Hepatocyte (in vitro differentiated cells): Measurements from ENCODE around the gene TENM4. TPM values are rescaled to one million over a fixed set of nuclear protein-coding genes. Genes with fewer than 3 reads are reported as not detected.

Experiments used
- DNase-seq: peaks from one replicate; pipeline ENCODE4 v3.0.0-alpha.2; 2016; ENCODE audit warnings: low spot score
- H2AFZ ChIP-seq: fragments of 200-600 bp; sonication (generic); 2 replicates; pipeline ENCODE4 v1.6.0; 2016; ENCODE audit warnings: antibody characterized with exemption, mild to moderate bottlenecking
- H3K27ac ChIP-seq: fragments of 200-600 bp; sonication (generic); 2 replicates; pipeline ENCODE4 v1.5.1; 2016; ENCODE audit warnings: mild to moderate bottlenecking
- H3K27me3 ChIP-seq: fragments of 200-600 bp; sonication (generic); 2 replicates; pipeline ENCODE4 v1.6.1; 2016
- H3K36me3 ChIP-seq: fragments of 200-600 bp; sonication (generic); replicated peaks from 2 replicates; pipeline ENCODE4 v1.5.1; 2016; ENCODE audit warnings: low read depth; ENCODE audit not compliant: insufficient read depth
- H3K4me1 ChIP-seq: fragments of 200-600 bp; sonication (generic); 2 replicates; pipeline ENCODE4 v1.5.1; 2016; ENCODE audit warnings: mild to moderate bottlenecking, moderate library complexity; ENCODE audit not compliant: insufficient read depth
- H3K4me2 ChIP-seq: fragments of 200-600 bp; sonication (generic); 2 replicates; pipeline ENCODE4 v1.6.0; 2016
- H3K4me3 ChIP-seq: fragments of 200-600 bp; sonication (generic); 2 replicates; pipeline ENCODE4 v1.5.1; 2016; ENCODE audit warnings: mild to moderate bottlenecking
- H3K79me2 ChIP-seq: fragments of 200-600 bp; sonication (generic); 2 replicates; pipeline ENCODE4 v1.6.0; 2017; ENCODE audit warnings: mild to moderate bottlenecking
- H3K9me2 ChIP-seq: fragments of 200-600 bp; sonication (generic); replicated peaks from 2 replicates; pipeline ENCODE4 v1.6.0; 2017; ENCODE audit warnings: mild to moderate bottlenecking; ENCODE audit not compliant: insufficient read depth
- H3K9me3 ChIP-seq: fragments of 200-600 bp; sonication (generic); 2 replicates; pipeline ENCODE4 v1.5.1; 2016; ENCODE audit warnings: low read depth, mild to moderate bottlenecking
- H4K20me1 ChIP-seq: fragments of 200-600 bp; sonication (generic); 2 replicates; pipeline ENCODE4 v1.6.0; 2016; ENCODE audit warnings: mild to moderate bottlenecking; ENCODE audit not compliant: insufficient read depth, poor library complexity, severe bottlenecking
- CTCF ChIP-seq: fragments of 200-600 bp; sonication (generic); IDR thresholded peaks from 2 replicates; pipeline ENCODE4 v1.5.1; 2016; ENCODE audit warnings: antibody characterized with exemption, mild to moderate bottlenecking; ENCODE audit not compliant: poor library complexity
- EZH2 ChIP-seq: fragments of 200-600 bp; sonication (generic); IDR thresholded peaks from 2 replicates; pipeline ENCODE4 v1.6.1; 2016; ENCODE audit warnings: antibody characterized with exemption, mild to moderate bottlenecking, borderline replicate concordance
- EZH2phosphoT487 ChIP-seq: fragments of 200-600 bp; sonication (generic); IDR thresholded peaks from one replicate; pipeline ENCODE4 v1.6.1; 2018; ENCODE audit warnings: antibody characterized with exemption, mild to moderate bottlenecking, low read depth, moderate library complexity; ENCODE audit not compliant: unreplicated experiment, severe bottlenecking
- WGBS: methylation state at CpG from one replicate; pipeline ENCODE4 v1.1.6; 2016; ENCODE audit warnings: low lambda C conversion rate; ENCODE audit errors: missing lambda C conversion rate; 5-methylcytosine and 5-hydroxymethylcytosine counted together
- polyA plus RNA-seq: library from polyadenylated mRNA; unstranded; fragments of >200 nt; fragmentation: Nextera tagmentation; extraction: Ambion mirVana; gene quantifications from 2 replicates; pipeline ENCODE4 v1.2.1, GENCODE V29; 2016
- total RNA-seq: library from RNA; depleted of rRNA; stranded (reverse); fragments of >200 nt; gene quantifications from 2 replicates; pipeline ENCODE4 v1.2.3, GENCODE V29; 2014

Gene TENM4
- total and polyA plus RNA-seq, 2 experiments from 2014 or later, result 18.4 to 18.7 TPM

GRCh38 chr11:78706551-78706950 is 734.3 kb downstream of the TENM4 start:
- Histone ChIP-seq H3K9me3 (no peaks in the 10 kb centered on the region), H3K36me3 (no peaks in the 10 kb centered on the region), H2AFZ (no peak overlapping the region), H3K27me3 (no peaks in the 10 kb centered on the region), H4K20me1 (no peaks in the 10 kb centered on the region), H3K4me1 (no peaks in the 10 kb centered on the region), H3K4me3 (no peak overlapping the region), H3K9me2 (no peaks in the 10 kb centered on the region), H3K27ac (no peak overlapping the region), H3K79me2 (no peaks in the 10 kb centered on the region), H3K4me2 (no peak overlapping the region)
- no peak for DNase-seq
- 94% methylated on average over 6 of the region's 6 CpGs for WGBS
- no peak for TF ChIP-seq EZH2phosphoT487
- TF ChIP-seq EZH2, result no peak
- no peak for TF ChIP-seq CTCF

- Histone ChIP-seq H3K27ac (no peak overlapping the region), H3K9me2 (no peaks in the 10 kb centered on the region), H4K20me1 (no peaks in the 10 kb centered on the region), H2AFZ (no peak overlapping the region), H3K4me3 (no peak overlapping the region), H3K27me3 (no peaks in the 10 kb centered on the region), H3K36me3 (no peaks in the 10 kb centered on the region), H3K4me1 (no peaks in the 10 kb centered on the region), H3K4me2 (no peak overlapping the region), H3K9me3 (no peaks in the 10 kb centered on the region), H3K79me2 (no peaks in the 10 kb centered on the region)
- WGBS, result 93% methylated on average over 8 of the region's 8 CpGs
- no peak for DNase-seq
- TF ChIP-seq CTCF, result no peak
- no peak for TF ChIP-seq EZH2
Observed at GRCh38 chr11:78704811-78705210, 736.0 kb downstream of the TENM4 start.

- no peak overlapping the region for H3K27ac ChIP-seq
- H3K4me1 ChIP-seq, result no peaks in the 10 kb centered on the region
- no peaks in the 10 kb centered on the region for H3K79me2 ChIP-seq
- no peaks in the 10 kb centered on the region for H3K9me3 ChIP-seq
- 94% methylated on average over 7 of the region's 7 CpGs for WGBS
- H3K4me3 ChIP-seq, result no peak overlapping the region
- H2AFZ ChIP-seq, result no peak overlapping the region
- DNase-seq, result no peak
- TF ChIP-seq EZH2phosphoT487 (no peak), EZH2 (no peak)
- no peak overlapping the region for H3K4me2 ChIP-seq
- H4K20me1 ChIP-seq, result no peaks in the 10 kb centered on the region
- H3K27me3 ChIP-seq, result no peaks in the 10 kb centered on the region
- H3K36me3 ChIP-seq, result no peaks in the 10 kb centered on the region
- no peaks in the 10 kb centered on the region for H3K9me2 ChIP-seq
Observed at GRCh38 chr11:78699609-78700135, 741.2 kb downstream of the TENM4 start.

- Histone ChIP-seq H3K9me2 (no peaks in the 10 kb centered on the region), H3K27me3 (no peaks in the 10 kb centered on the region), H3K4me2 (no peak overlapping the region), H3K27ac (no peak overlapping the region), H3K36me3 (no peaks in the 10 kb centered on the region), H3K9me3 (no peaks in the 10 kb centered on the region), H3K4me1 (no peaks in the 10 kb centered on the region), H4K20me1 (no peaks in the 10 kb centered on the region), H3K4me3 (no peak overlapping the region), H2AFZ (no peak overlapping the region), H3K79me2 (no peaks in the 10 kb centered on the region)
- TF ChIP-seq CTCF (no peak), EZH2 (no peak), EZH2phosphoT487 (no peak)
- 95% methylated on average over 3 of the region's 3 CpGs for WGBS
- DNase-seq, result no peak
Observed at GRCh38 chr11:78698612-78699011, 742.2 kb downstream of the TENM4 start.
